GM18520 (cell line): ENCODE measurements around the gene CHCHD6.

ENCODE experiments used
- ATAC-seq: cut with Tn5 transposase; IDR thresholded peaks from one replicate; pipeline ENCODE4 v1.9.1; 2021; ENCODE audit not compliant: unreplicated experiment

CHCHD6 gene

DNA sequence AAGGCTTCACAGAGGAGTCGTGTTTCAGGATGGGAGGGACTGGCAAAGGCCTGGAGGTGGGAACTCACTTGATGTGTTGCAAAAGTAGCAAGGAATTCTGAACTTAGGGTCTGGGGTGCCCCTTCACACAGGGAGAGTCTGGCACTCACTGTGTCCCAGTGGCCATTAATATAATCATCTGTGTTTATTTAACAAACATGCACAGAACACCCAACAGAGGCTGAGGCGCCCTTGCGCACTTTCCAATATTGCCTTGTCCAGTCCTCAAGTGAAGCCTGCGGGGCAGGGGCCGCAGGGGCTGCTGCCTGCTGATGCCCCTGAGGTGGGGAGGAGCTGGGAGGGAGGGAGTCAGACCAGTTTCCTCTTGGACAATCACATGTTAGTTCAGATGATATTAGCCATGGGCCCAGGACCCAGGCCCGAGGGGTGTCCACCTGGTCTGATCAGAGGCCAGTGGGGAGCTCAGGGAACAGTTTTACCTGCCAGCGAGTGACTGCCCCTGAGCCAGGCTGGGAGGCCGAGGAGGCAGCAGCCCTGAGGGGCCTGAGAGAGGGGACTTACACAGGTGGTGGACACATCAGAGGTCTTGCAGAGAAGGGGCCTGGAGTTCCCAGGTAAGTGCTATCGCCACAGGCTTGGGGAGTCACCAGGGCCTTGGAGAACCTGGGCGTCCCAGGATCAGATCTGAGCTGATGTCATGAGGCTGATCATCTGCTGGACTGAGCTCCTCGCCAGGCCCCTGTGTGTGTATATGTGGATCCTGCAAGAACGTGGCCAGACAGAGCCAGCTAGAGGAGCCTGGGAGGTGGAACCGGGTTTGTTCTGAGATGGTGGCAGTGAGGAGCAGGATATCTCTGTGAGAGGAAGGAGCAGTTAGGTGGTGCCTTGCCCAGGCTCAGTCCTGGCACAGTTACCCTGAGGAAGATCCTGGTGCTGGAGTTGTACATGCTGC is 35.3 kb upstream of the CHCHD6 start:
- ATAC-seq: no peak

DNA sequence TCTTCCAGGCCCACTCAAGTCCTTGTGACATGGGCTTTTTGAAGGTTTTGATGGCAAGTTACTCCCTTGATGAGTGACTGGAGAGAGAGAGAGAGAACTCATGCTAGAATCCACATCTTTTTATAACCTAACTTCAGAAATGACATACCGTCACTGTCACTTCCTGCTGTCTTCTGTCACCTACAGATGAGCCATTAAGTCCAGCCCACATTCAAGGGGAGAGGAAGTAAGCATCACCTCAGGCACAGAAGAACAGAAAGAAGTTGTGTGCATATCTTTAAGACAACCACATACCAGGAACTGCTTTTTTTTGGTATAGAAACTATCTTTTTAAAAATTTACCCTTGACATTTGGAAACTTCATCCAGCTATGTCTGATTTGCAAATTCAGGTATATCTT is 32.5 kb upstream of the CHCHD6 start:
- ATAC-seq: no peak

DNA sequence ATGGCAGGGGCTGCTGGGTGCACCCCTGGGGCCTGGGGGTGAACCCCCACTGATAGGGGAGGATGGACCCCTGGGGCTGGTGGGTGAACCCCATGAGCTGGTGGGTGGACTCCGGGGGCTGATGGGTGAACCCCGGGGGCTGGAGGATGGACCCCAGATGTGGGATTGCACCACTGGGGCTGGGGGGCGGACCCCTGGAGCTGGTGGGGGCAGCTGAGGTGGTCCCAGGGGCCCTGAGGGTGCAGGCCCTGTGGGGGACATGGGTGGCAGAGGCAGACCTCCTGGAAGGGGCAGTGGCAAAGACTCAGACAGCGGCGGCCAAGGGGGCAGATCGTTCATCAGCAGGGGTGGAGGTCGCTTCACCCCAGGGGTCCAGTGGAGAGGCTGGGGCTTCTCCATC is 31.7 kb upstream of the CHCHD6 start:
- ATAC-seq: no peak

DNA sequence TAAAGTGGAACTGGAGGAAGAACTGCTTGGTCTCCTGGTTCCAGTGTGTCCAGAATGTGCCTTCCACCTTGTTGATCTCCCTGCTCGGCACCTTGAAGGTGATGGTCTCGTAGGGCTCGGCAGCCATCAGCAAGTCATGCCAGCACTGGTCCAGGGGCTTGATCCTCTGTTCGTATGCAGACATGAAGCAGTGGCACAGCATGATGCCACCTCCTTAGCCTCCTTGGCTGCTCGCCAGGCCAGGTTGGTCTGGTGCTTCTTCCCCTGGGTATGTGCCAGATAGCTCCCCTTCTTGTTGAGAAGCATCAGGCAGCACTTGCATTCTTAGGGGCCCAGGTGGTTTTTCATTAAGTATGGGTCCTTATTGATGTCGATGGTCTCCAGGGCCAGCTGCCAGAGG is 31.3 kb upstream of the CHCHD6 start:
- ATAC-seq: no peak

DNA sequence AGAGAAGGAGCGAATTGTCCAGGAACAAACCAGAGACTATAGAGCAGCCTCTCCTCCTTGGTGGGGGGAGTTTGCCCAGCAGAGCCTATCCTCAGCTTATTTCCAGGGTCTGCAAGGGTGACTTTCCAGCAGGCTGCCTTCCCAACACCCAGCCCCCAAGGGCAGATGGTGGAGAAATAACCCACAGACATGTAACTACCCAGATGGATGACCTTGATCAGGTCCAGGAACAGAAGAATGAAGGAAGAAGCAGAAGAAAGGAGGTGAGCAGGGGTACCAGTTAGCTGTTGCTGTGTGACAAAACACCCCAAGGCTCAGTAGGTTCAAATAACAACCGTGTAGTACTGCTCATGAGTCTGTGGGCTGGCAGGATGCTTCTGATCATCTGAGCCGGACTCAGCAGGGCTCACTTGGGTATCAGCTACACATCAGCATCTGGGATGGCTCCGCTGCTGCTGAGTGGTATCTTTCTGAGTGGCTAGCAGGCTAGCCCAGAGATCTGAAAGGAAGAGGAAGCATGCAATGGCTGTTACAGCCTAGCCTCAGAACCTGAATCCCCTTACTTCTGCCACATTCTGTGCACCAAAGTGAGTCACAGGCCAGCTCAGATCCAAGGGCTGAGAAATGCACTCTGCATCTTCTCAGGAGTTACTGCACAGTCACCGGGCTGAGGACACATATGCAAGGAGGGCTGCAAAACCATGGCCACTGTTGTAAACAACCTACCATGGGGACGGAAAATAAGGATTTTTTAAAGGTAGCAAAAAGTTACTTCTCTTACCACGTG is 26.9 kb upstream of the CHCHD6 start:
- ATAC-seq: no peak

DNA sequence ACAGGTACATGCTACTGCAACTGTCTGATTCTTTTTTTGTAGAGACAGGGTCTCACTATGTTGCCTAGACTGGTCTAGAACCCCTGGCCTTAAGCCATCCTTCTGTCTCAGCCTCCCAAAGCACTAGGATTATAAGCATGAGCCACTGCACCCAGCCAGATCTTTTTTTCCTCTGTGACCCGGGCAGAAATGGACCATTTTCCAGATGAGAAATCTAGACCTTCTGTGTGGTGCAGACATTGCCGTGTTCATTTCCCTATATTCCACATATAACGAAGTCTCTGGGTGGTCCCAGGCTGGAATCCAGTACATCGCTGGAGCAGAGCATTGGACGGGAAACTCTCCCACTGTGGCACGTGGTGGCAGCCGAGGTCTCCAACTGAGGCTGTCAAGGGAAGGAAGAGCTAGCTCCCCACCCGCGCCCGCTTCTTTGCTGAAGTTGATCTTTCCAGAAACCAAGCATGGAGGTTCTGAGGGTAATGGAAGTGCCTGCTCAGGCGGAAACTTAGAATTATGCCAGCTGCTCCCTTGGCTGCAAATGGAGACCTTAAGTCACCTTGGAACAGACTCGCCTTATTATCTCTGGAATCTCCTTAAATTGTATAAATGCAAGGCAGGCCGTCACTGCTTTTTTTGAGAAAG is 26.1 kb upstream of the CHCHD6 start:
- no peak for ATAC-seq

DNA sequence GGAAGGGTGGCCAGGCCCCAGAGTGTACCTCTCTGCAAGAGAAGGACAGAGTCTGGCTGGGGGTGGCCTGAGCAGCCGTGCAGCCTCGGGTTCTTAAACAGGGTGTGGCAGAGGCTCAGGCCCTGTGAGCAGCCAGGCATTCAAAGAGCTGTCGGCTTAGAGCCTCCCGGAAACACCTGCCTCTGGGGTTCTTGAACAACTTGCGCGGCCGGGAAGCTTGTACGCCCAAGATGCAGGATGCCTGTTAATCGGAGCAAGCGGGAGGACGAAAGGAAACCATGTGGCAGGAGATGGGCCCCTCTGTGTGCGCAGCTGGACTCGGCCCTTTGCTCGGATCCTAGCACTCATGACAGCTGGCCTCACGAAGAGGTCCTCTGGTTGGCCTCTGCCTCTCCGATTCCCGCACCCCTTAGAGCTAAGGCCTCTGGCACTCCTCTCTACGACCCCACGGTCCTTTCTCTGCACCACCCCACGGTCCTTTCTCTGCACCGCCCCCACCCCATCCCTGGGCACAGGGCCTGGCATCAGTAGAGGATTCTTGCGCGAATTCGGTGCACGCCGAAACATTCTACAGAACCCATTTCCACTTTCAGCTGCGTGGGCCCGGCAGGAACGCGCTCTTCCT is 25.2 kb upstream of the CHCHD6 start:
- no peak for ATAC-seq

DNA sequence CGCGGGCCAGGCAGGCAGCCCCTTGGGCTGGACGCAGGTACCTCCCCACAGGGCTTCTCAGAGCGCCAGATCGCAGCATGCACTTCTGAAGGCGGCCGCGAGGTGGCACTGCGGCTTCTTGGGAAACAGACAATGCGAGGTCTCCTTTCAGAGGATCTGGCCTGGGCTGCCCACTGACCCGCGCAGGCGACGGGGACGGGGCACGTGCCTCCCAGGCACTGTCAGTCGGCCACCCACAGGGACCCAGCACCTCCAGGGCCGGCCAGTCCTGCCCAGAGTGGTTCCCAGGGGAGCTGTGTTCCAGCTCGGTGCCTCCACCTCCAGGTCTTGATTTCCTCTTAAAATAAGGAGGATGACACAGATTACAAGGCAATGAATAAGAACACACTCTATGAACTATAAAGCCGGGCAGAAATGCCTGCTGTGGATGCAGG is 24.7 kb upstream of the CHCHD6 start:
- no peak for ATAC-seq

DNA sequence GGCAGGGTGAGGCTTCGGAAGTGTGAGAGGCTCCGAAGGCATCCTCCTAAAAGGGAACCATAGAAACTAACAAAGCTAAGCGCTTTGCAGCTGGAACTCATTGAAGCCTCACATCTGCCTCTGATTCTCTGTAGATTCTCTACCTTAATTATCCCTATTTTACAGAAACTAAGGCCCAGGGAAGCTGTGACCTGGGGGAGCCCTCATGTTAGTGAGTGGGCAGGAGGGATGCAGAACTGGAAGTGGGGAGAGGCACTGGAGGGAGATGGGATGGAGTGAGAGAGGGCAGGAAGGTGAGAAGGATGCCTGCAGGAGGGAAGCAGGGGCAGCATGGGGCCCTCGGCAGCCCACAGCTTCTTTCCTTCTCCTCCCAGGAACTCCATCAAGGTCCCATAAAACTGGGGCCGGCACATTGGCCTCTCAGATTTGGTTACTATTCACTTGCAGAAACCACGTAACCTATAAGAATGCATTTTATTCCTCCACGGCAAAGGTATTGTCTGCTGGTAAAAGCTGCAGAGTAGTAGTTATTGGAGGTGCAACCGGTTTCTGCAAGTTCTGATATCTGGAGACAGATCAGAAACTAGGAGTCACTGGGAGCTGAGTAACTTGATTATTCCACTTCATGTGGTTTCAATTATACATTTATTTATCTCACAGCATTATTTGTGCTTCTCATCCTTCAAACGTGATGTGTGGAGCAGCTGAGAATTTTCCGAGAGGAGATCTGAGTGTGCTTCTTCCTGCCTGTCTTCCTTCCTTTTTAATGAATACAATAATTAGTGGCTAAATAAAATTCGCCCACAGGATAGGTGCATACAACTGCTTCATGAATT is 24.0 kb upstream of the CHCHD6 start:
- ATAC-seq: no peak

DNA sequence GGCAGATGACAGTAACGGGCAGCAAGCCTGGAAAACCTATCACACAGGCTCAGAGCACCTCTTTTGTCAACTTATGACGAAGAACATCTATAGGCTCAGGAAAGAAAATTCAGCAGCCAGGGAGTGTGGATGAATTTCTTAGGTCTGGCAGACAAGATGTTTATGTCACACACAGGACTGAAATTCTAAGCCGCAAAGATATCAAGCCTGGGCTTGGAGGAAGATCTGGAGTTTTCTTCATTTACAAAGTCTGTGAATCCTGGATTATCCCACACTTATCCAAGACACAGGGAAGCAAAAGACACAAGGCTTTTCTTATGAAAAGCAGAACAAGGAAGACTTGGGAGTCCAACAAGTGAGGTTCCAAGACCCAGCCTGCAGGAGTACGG is 23.4 kb upstream of the CHCHD6 start:
- no peak for ATAC-seq

DNA sequence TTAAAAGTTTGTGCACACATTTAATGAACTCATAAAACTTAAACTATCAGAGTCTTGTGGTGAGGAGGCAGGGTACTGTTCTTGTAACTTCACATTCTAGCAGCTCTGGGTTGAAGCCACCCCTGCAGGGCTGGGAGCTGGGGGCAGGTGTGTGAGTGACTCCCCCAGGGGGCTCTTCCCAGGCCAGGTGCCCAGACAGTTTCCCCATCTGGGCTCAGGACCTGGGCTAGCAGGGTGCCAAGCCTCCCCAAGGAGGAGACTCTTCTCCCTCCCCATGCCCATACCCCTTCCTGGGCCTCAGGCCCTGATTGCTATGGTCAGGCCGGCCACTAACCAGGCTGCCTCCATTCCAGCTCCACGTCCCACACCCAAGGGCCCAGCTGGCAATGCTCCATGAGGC is 22.0 kb upstream of the CHCHD6 start:
- ATAC-seq: no peak

DNA sequence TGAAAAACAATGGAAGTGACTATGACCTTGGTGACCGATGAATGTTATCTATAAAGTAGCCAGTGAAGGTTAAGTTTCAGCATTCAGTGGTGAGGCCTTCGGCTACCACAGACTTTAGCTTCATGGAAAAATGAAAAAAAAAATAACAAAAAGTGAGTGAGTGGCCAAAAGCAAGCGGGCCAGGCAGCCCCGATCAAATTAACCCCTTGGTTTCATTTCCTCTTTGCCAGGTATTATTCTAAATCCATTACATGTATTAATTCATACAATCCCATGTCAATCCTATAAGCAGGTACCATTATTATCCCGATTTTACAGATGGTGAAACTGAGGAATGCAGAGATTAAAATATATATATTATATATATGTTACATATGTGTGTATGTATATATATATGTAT is 21.0 kb upstream of the CHCHD6 start:
- no peak for ATAC-seq

DNA sequence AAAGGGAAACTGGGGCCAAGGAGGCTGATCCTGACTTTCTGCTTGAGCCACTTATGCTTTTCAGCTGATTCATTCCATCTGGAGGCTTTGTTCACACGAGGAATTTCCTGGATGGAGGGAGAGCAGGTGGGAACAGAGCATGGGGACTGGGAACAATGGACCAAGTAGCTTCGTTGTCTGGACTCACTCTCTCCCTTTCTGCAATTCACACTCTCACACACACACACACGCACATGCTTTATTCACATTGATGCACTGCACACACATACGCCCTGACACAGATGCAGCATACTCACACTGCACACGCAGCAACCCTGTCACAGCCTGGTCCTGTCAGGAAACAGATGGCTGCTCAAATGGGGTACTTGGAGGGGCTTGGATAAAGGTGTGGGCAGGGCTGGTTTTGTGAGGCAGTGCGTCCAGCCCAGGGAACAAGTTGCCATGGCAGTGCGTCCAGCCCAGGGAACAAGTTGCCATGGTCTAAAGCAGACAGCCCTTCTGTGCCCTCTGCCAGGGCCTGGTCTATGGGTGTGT is 19.8 kb upstream of the CHCHD6 start:
- no peak for ATAC-seq

DNA sequence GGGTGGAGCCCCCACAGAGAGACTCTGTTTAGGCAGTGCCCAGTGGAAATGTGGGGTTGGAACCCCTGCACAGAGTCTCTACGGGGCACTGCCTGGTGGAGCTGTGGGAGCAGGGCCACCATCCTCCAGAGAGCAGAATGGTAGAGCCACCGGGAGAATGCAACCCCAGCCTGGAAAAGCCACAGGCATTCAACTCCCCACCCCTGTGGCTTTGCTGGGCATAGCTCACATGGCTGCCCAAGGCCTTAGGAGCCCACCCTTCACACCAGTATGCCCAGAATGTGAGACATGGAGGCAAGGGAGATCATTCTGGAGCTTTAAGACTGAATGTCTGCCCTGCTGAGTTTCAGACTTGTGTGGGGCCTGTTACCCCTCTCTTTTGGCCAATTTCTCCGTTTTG is 19.0 kb upstream of the CHCHD6 start:
- no peak for ATAC-seq

DNA sequence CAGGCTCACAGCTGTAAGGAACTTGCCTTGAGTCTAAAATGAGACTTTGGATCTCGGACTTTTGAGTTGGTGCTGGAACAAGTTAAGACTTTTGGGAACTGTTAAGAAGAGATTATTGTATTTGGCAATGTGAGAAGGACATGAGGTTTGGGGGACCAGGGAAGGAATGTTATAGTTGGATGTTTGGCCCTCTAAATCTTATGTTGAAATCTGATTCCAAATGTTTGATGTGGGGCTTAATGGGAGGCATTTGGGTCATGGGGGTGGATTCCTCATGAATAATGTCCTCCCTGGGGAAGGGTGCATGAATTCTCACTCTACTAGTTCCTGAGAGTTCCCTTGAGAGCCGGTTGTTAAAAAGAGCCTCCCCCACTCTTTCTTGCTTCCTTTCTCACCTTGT is 18.5 kb upstream of the CHCHD6 start:
- no peak for ATAC-seq

DNA sequence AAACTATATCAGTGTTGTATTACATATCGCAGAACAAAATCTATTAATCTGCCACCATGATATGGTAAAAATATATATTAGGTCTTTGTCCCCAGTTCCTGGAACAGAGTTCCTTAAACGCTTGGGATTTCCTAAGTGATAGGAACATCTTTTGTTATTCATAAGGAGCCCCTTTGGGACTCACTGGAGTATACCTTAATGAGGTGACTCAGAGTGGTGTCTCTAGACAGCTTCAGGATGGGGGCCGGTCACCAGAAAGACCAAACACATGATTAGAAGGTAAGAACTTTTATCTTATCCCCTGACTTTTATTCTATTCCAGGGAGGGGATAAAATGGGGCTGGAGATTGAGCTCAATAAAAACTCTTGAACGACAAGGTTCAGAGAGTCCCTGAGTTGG is 12.3 kb upstream of the CHCHD6 start:
- ATAC-seq: no peak

DNA sequence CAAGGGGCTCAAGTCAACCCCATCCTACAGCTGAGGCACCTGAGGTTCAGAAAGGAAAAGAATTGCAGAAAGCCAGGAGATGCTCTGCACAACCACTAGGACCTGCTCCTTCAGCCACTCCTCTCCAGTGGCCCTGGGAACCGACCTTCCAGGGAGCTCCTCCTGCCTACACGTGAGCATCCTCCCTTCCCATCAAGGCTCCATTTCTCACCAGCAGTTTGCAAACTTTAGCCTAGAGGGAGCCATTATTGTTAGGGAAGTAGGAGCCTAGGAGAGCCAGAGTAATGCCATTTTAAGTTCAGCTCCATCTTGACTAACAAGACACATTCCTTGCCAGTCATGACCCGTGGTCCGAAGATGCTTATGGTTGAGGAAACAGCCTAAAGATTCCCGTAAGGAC is 11.2 kb upstream of the CHCHD6 start:
- ATAC-seq: no peak

DNA sequence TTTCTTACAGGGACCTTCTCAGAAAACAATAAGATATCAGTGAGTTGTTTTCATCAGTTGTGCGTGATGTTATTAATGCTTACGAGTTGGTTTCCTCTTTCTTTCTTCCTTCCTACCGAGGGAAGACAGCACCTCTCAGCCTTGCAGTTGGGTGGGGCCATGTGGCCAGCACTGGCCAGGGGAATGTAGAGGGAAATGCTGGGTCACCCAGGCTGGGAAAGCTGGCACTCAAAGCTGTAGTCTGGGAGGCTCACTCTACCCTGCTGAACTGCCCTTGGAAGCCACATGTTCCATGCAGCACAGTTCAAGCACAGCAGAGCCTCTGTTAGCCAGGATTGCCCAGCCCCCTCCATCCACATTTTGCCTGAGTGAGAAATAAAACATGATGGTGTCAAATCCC is 10.1 kb upstream of the CHCHD6 start:
- no peak for ATAC-seq

DNA sequence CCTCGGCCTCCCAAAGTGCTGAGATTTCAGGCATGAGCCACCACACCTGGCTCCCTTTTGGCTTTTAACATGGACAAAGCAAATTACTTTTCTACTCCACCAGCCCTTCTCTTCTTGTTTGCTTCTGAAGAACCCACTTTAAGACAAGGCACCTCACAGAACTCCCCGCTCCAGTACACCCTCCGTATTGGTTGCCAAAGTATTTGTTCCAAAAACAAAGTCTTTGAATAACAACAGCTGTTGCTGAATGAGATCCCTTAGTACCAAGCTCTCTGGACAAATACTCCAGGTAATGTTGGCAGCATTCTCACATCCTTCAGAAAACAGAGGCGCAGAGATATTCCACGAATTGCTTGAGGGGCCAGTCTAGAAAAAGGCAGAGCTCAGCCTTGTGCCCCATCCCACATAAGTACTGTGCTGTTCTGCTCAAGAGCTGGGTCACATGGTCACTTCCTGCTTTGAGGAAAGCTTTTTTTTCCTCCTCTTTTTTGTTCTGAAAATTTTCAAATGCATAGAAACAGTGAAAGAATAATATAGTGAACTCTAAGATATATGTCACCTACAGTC is 7.3 kb upstream of the CHCHD6 start:
- ATAC-seq: no peak

DNA sequence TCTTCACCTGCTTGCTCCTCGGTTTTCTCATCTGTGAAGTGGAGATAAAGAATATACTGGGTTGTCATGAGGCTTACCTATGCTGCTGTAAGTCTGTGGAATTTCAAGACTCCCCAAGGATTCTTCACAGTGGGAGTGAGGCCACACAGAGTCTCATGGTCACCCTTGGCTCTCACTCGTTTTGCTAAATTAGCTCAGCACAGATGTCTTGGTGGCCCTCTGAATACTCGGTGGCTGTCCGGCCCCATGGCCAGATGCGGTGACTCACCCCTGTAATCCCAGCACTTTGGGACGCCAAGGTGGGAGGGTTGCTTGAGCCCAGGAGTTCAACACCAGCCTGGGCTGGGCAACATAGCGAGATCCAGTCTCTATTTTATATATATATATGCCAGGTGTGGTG is 5.0 kb upstream of the CHCHD6 start:
- no peak for ATAC-seq
